Panc1 (cell line): ENCODE data around the gene RPRD1A. TPM values are rescaled to one million over a fixed set of nuclear protein-coding genes. Genes with fewer than 3 reads are reported as not detected.

Experiments
- ATAC-seq: fragments of 200-7000 bp; cut with Tn5 transposase; 2 replicates; pipeline ENCODE4 v1.9.1; 2020; ENCODE audit warnings: mild to moderate bottlenecking, moderate library complexity
- BruUV-seq: library from RNA; stranded (reverse); fragments of 400-500 nt; replicated peaks from 2 replicates; lab custom pipeline; 2021; lab: Mats Ljungman, UMichigan
- CTCF ChIA-PET: fragments of 300-600 bp; sonication (Branson Sonifier 250); formaldehyde crosslinking; loops from one replicate; lab custom pipeline; 2022; ENCODE audit warnings: antibody characterized with exemption; lab: Charles Lee
- POLR2A ChIA-PET: fragments of 300-600 bp; sonication (Branson Sonifier 250); formaldehyde crosslinking; loops from one replicate; lab custom pipeline; 2022; ENCODE audit warnings: antibody characterized with exemption; lab: Charles Lee
- DNase-seq: peaks from one replicate; pipeline ENCODE4 v3.0.0-alpha.2; 2010; ENCODE audit warnings: low read depth, low spot score
- H3K27ac ChIP-seq: 2 replicates; pipeline ENCODE4 v1.5.1; 2011; ENCODE audit warnings: mild to moderate bottlenecking, low read length, inconsistent platforms
- H3K27me3 ChIP-seq: fragments of 200-500 bp; sonication (Bioruptor generic); 2 replicates; pipeline ENCODE4 v1.6.0; 2014; ENCODE audit warnings: low read length, inconsistent platforms; ENCODE audit not compliant: control insufficient read depth, insufficient read depth
- H3K36me3 ChIP-seq: fragments of 200-500 bp; sonication (Bioruptor generic); 2 replicates; pipeline ENCODE4 v1.5.1; 2014; ENCODE audit warnings: inconsistent platforms, mild to moderate bottlenecking, low read length, moderate library complexity; ENCODE audit not compliant: control insufficient read depth, insufficient read depth
- H3K4me1 ChIP-seq: 2 replicates; pipeline ENCODE4 v1.5.1; 2011; ENCODE audit warnings: inconsistent platforms, mild to moderate bottlenecking, low read length, moderate library complexity; ENCODE audit not compliant: control insufficient read depth, insufficient read depth
- H3K4me3 ChIP-seq, 2 experiments: 2 replicates each; pipeline ENCODE4 v1.5.1; 2011 to 2012; ENCODE audit warnings: low read depth in 2 of 2, low read length in 2 of 2, mild to moderate bottlenecking in 2 of 2, inconsistent platforms in 1 of 2, moderate library complexity in 1 of 2
- H3K9me3 ChIP-seq: fragments of 200-500 bp; sonication (Bioruptor generic); 2 replicates; pipeline ENCODE4 v1.5.1; 2014; ENCODE audit warnings: low read depth, mild to moderate bottlenecking, inconsistent platforms, low read length, moderate library complexity; ENCODE audit not compliant: control insufficient read depth, insufficient read depth
- CTCF ChIP-seq: fragments of 450-650 bp; IDR thresholded peaks from 2 replicates; pipeline ENCODE4 v1.5.1; 2017; ENCODE audit warnings: mild to moderate bottlenecking
- POLR2AphosphoS5 ChIP-seq: IDR thresholded peaks from 2 replicates; pipeline ENCODE4 v1.6.1; 2012; ENCODE audit warnings: mild to moderate bottlenecking, low read depth, low read length, moderate library complexity
- SIN3A ChIP-seq: IDR thresholded peaks from 2 replicates; pipeline ENCODE4 v1.6.1; 2012; ENCODE audit warnings: low read depth, mild to moderate bottlenecking, low read length, moderate library complexity, borderline replicate concordance; ENCODE audit not compliant: insufficient read depth
- TCF7L2 ChIP-seq: IDR thresholded peaks from 2 replicates; pipeline ENCODE4 v1.6.1; 2011; ENCODE audit warnings: mild to moderate bottlenecking, low read depth, low read length, inconsistent platforms
- in situ Hi-C: cut with HindIII; loops from 2 replicates; pipeline ENCODE4 v1.10.0; 2016; ENCODE audit warnings: low sequenced_read_pairs, low pct_unique_long_range_greater_than_20kb
- intact Hi-C: fragments of 100-400 bp; cut with micrococcal nuclease; formaldehyde crosslinking; loops from one replicate; pipeline ENCODE4 v1.10.0; 2022; ENCODE audit not compliant: unreplicated experiment
- total RNA-seq: library from RNA; stranded (reverse); gene quantifications from one replicate; pipeline ENCODE4 v1.2.1, GENCODE V29; 2021; ENCODE audit not compliant: unreplicated experiment
- TF ChIP-seq, protein P1 (sequence below), 2 experiments: IDR thresholded peaks; 2 replicates each; pipeline ENCODE4 v1.6.1; 2011 to 2012; ENCODE audit warnings: low read depth in 2 of 2, control low read depth in 1 of 2, low read length in 1 of 2, mild to moderate bottlenecking in 1 of 2, moderate library complexity in 1 of 2; ENCODE audit not compliant: insufficient read depth in 1 of 2

The RPRD1A gene
- total RNA-seq, 1 experiment from 2014 or later = 44.0 TPM

DNA sequence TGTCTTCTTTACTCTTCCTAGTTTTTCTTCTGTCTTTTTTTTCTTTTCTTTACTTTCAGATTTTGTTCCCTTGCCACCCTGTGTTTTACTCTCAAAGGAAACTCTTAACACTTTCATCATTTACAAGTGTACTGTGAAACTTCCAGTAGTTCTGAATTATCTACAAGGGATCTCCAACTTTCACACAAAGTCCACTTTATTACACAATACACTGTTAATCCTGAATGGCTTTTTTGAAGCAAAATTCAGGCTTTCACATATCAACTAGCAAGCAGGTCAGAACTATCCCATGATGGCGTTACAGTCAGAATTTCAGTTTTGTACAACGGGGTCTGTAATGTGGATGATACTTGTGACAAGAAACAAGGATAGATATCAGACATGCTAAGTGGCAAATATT, 60.4 kb downstream of the RPRD1A start:
- Histone ChIP-seq H3K4me3 (no peak overlapping the region), H3K27ac (no peak overlapping the region), H3K9me3 (no peaks in the 10 kb centered on the region), H3K27me3 (no peaks in the 10 kb centered on the region), H3K4me1 (no peaks in the 10 kb centered on the region), H3K36me3 (no peaks in the 10 kb centered on the region)
- DNase-seq = no peak
- no TSS peak for BruUV-seq
- intact Hi-C loops = no loop called here
- ChIA-PET POLR2A (no interaction called here), CTCF (no interaction called here)
- in situ Hi-C loops = no loop called here
- TF ChIP-seq SIN3A (no peak), POLR2AphosphoS5 (no peak), CTCF (no peak)
- TF ChIP-seq, protein P1, sequence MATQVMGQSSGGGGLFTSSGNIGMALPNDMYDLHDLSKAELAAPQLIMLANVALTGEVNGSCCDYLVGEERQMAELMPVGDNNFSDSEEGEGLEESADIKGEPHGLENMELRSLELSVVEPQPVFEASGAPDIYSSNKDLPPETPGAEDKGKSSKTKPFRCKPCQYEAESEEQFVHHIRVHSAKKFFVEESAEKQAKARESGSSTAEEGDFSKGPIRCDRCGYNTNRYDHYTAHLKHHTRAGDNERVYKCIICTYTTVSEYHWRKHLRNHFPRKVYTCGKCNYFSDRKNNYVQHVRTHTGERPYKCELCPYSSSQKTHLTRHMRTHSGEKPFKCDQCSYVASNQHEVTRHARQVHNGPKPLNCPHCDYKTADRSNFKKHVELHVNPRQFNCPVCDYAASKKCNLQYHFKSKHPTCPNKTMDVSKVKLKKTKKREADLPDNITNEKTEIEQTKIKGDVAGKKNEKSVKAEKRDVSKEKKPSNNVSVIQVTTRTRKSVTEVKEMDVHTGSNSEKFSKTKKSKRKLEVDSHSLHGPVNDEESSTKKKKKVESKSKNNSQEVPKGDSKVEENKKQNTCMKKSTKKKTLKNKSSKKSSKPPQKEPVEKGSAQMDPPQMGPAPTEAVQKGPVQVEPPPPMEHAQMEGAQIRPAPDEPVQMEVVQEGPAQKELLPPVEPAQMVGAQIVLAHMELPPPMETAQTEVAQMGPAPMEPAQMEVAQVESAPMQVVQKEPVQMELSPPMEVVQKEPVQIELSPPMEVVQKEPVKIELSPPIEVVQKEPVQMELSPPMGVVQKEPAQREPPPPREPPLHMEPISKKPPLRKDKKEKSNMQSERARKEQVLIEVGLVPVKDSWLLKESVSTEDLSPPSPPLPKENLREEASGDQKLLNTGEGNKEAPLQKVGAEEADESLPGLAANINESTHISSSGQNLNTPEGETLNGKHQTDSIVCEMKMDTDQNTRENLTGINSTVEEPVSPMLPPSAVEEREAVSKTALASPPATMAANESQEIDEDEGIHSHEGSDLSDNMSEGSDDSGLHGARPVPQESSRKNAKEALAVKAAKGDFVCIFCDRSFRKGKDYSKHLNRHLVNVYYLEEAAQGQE (IDR thresholded peaks at IDR 0.05; ENCODE audit: insufficient read depth in 1 of 2, low read depth in 2 of 2, low read length in 1 of 2) = no peak
- no peak for ATAC-seq

DNA sequence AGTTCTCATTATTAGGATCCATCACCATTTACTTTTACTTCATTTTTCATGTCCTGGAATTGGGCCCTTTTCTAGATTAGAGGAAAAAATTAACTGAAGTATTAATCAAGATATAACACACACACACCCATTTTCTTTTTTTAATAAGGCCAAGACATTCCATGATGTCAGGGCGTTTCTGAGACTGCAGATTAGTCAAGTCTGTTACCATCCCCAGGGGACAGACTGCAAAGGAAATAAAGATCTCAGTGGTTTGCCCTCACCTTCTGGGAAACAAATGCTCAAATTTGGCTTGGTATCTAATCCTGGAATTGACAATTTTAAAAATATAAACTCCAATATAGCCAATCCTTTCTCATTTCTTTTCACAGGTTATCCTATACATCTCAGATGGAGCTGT, 67.4 kb downstream of the RPRD1A start:
- ChIA-PET POLR2A (no interaction called here), CTCF (no interaction called here)
- TF ChIP-seq POLR2AphosphoS5 (no peak), CTCF (no peak), TCF7L2 (no peak), SIN3A (no peak)
- TF ChIP-seq, protein P1 (IDR thresholded peaks at IDR 0.05; ENCODE audit: insufficient read depth in 1 of 2, low read depth in 2 of 2, low read length in 1 of 2) = no peak

More for the DNA sequence above, 67.4 kb downstream of the RPRD1A start:
- no peaks in the 10 kb centered on the region for H3K9me3 ChIP-seq
- no peak for ATAC-seq
- H3K4me3 ChIP-seq = no peak overlapping the region
- no peaks in the 10 kb centered on the region for H3K4me1 ChIP-seq
- in situ Hi-C loops (no loop called here), intact Hi-C loops (no loop called here)
- no peaks in the 10 kb centered on the region for H3K36me3 ChIP-seq
- DNase-seq = no peak
- BruUV-seq = no TSS peak
- H3K27me3 ChIP-seq = no peaks in the 10 kb centered on the region
- H3K27ac ChIP-seq = no peak overlapping the region
